22Rv1 (cell line): ENCODE results near the gene POLR1F.

Experiments
- H3K27ac ChIP-seq: fragments of 450-650 bp; 2 replicates; pipeline ENCODE4 v1.5.1; 2017
- CTCF ChIP-seq: fragments of 450-650 bp; IDR thresholded peaks from 2 replicates; pipeline ENCODE4 v1.5.1; 2017; ENCODE audit warnings: mild to moderate bottlenecking
- ZFX ChIP-seq: fragments of 450-650 bp; IDR thresholded peaks from 2 replicates; pipeline ENCODE4 v1.6.1; 2017; ENCODE audit warnings: antibody characterized with exemption, borderline replicate concordance

POLR1F gene

GRCh38 chr7:19708397-19709248 is at the start of gene POLR1F:
Gene POLR1F, minus strand, starts transcription at chr7:19709037. Its CDS starts 21 bp downstream, at chr7:19709016.
- peak within 1 kb of the TSS; percentile 48 for H3K27ac ChIP-seq
- no peak for TF ChIP-seq ZFX
- peak; percentile 95 for TF ChIP-seq CTCF

- H3K27ac ChIP-seq = no peak overlapping the region
- TF ChIP-seq ZFX (no peak), CTCF (peak; percentile 91)
These were observed 45.8 kb upstream of the POLR1F start for GRCh38 chr7:19754521-19755116.

GRCh38 chr7:19752020-19752419 is 43.2 kb upstream of the POLR1F start:
- no peak overlapping the region for H3K27ac ChIP-seq
- TF ChIP-seq ZFX = no peak
- TF ChIP-seq CTCF = no peak

- no peak overlapping the region for H3K27ac ChIP-seq
- TF ChIP-seq ZFX = no peak
- TF ChIP-seq CTCF = no peak
These were observed 40.8 kb upstream of the POLR1F start for GRCh38 chr7:19749658-19750057.

GRCh38 chr7:19747740-19748339 is 39.0 kb upstream of the POLR1F start:
- TF ChIP-seq ZFX = no peak
- TF ChIP-seq CTCF = peak; percentile 87
- H3K27ac ChIP-seq = no peak overlapping the region

- no peak overlapping the region for H3K27ac ChIP-seq
- no peak for TF ChIP-seq CTCF
- no peak for TF ChIP-seq ZFX
These were observed 35.2 kb upstream of the POLR1F start for GRCh38 chr7:19744075-19744474.

GRCh38 chr7:19728716-19729115 is 19.9 kb upstream of the POLR1F start:
- H3K27ac ChIP-seq = no peak overlapping the region
- no peak for TF ChIP-seq ZFX
- TF ChIP-seq CTCF = no peak
